Hepatocyte (in vitro differentiated cells): ENCODE measurements around the gene TMC8.

Source experiments
- EZH2 ChIP-seq: fragments of 200-600 bp; sonication (generic); IDR thresholded peaks from 2 replicates; pipeline ENCODE4 v1.6.1; 2016; ENCODE audit warnings: antibody characterized with exemption, mild to moderate bottlenecking, borderline replicate concordance
- TF ChIP-seq, protein P1 (sequence below): fragments of 200-600 bp; sonication (generic); IDR thresholded peaks from 2 replicates; pipeline ENCODE4 v1.5.1; 2016; ENCODE audit warnings: antibody characterized with exemption, mild to moderate bottlenecking; ENCODE audit not compliant: poor library complexity

DNA sequence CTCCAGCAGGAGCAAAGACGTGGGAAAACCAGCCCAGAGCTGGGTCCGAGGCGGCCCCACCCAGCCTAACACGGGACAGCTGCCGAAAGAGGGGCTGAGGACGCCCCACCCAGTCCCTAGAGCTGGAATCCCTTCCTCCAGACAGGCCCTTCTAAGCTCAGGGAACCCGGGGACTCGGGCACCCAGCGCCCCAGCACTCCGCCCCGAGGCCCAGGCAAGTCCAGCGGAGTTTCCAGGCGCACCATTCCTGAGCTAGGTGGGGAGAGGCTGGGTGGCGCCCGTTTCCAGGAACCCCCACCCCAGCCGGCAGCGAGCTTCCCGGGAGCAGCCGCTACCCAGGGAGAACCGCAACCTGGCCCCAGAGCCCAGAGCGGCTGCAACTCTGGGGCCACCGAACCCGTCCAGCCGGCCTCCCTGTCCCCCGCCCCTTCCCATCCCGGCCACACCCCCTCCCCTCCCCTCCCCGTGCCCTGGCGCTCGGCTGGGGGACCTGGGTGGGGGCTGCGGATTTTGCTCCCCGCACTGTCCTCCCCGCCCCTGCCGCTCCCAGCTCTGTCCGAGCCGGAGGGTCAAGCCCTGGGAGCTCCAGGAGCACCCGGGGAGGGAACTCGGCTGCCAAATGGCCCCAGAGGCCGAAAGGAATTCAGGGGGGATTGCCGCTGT is 2.6 kb upstream of the TMC8 start:
- TF ChIP-seq, protein P1, sequence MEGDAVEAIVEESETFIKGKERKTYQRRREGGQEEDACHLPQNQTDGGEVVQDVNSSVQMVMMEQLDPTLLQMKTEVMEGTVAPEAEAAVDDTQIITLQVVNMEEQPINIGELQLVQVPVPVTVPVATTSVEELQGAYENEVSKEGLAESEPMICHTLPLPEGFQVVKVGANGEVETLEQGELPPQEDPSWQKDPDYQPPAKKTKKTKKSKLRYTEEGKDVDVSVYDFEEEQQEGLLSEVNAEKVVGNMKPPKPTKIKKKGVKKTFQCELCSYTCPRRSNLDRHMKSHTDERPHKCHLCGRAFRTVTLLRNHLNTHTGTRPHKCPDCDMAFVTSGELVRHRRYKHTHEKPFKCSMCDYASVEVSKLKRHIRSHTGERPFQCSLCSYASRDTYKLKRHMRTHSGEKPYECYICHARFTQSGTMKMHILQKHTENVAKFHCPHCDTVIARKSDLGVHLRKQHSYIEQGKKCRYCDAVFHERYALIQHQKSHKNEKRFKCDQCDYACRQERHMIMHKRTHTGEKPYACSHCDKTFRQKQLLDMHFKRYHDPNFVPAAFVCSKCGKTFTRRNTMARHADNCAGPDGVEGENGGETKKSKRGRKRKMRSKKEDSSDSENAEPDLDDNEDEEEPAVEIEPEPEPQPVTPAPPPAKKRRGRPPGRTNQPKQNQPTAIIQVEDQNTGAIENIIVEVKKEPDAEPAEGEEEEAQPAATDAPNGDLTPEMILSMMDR = no peak
- TF ChIP-seq EZH2 = no peak
